CD8-positive, alpha-beta memory T cell (primary cell): Measurements from ENCODE around the gene SNRPB. TPM values are rescaled to one million over a fixed set of nuclear protein-coding genes. Genes with fewer than 3 reads are reported as not detected.

Experiments used
- CTCF ChIA-PET: fragments of 350-600 bp; sonication (Branson Sonifier 250); formaldehyde crosslinking; loops from one replicate; lab custom pipeline; 2021; ENCODE audit warnings: antibody characterized with exemption; lab: Charles Lee
- POLR2A ChIA-PET: fragments of 350-600 bp; sonication (Branson Sonifier 250); formaldehyde crosslinking; loops from one replicate; lab custom pipeline; 2021; ENCODE audit warnings: antibody characterized with exemption; lab: Charles Lee
- DNase-seq, 5 donors: peaks; one replicate each; pipeline versions ENCODE4 v3.0.0 to v3.0.0-alpha.2; 2020 to 2022; ENCODE audit warnings: mixed read lengths in 1 of 5
- H3K27ac ChIP-seq: one replicate; pipeline ENCODE4 v1.7.0; 2013; ENCODE audit warnings: low read depth, mild to moderate bottlenecking, low read length, moderate library complexity
- H3K27me3 ChIP-seq: 2 replicates; pipeline ENCODE4 v1.7.0; 2013; ENCODE audit warnings: low read length, mild to moderate bottlenecking; ENCODE audit not compliant: insufficient read depth, poor library complexity, severe bottlenecking
- H3K36me3 ChIP-seq: 2 replicates; pipeline ENCODE4 v1.7.0; 2013; ENCODE audit warnings: mild to moderate bottlenecking, low read length, moderate library complexity; ENCODE audit not compliant: insufficient read depth
- H3K4me1 ChIP-seq: 2 replicates; pipeline ENCODE4 v1.7.0; 2013; ENCODE audit warnings: mild to moderate bottlenecking, low read length, moderate library complexity; ENCODE audit not compliant: insufficient read depth
- H3K4me3 ChIP-seq: 2 replicates; pipeline ENCODE4 v1.7.0; 2013; ENCODE audit warnings: mild to moderate bottlenecking, low read length
- H3K9me3 ChIP-seq: 2 replicates; pipeline ENCODE4 v1.7.0; 2013; ENCODE audit warnings: mild to moderate bottlenecking, low read length
- H3K27ac Mint-ChIP-seq, 8 donors: one replicate each; pipeline ENCODE4 v1.8.0; 2020 to 2021; ENCODE audit warnings: mixed read lengths in 8 of 8, mild to moderate bottlenecking in 6 of 8, inconsistent platforms in 3 of 8, moderate library complexity in 3 of 8
- H3K27me3 Mint-ChIP-seq, 2 donors: one replicate each; pipeline ENCODE4 v1.8.0; 2020 to 2021; ENCODE audit warnings: mixed read lengths in 2 of 2, mild to moderate bottlenecking in 1 of 2, moderate library complexity in 1 of 2
- H3K36me3 Mint-ChIP-seq, 3 donors: one replicate each; pipeline ENCODE4 v1.8.0; 2020 to 2021; ENCODE audit warnings: mixed read lengths in 3 of 3, inconsistent platforms in 1 of 3, mild to moderate bottlenecking in 1 of 3
- H3K4me1 Mint-ChIP-seq, 3 donors: one replicate each; pipeline ENCODE4 v1.8.0; 2020 to 2021; ENCODE audit warnings: mixed read lengths in 3 of 3, inconsistent platforms in 1 of 3, mild to moderate bottlenecking in 1 of 3
- H3K4me3 Mint-ChIP-seq, 7 donors: one replicate each; pipeline ENCODE4 v1.8.0; 2020 to 2021; ENCODE audit warnings: mixed read lengths in 7 of 7, mild to moderate bottlenecking in 6 of 7, moderate library complexity in 4 of 7, inconsistent platforms in 2 of 7
- H3K9me3 Mint-ChIP-seq, 5 donors: one replicate each; pipeline ENCODE4 v1.8.0; 2020 to 2022; ENCODE audit warnings: mixed read lengths in 5 of 5, mild to moderate bottlenecking in 3 of 5, moderate library complexity in 2 of 5, inconsistent platforms in 1 of 5
- polyA plus RNA-seq: library from polyadenylated mRNA; unstranded; fragments of 300-500 nt; fragmentation: Illumina TruSeq; gene quantifications from one replicate; pipeline ENCODE4 v1.2.3, GENCODE V29; 2021
- total RNA-seq, 2 experiments: library from RNA; stranded (reverse); gene quantifications; one replicate each; pipeline ENCODE4 v1.2.3, GENCODE V29; 2021

The SNRPB gene
- total and polyA plus RNA-seq, 3 experiments from 2014 or later: 291 to 432 (median 423) TPM

GRCh38 chr20:2446845-2447244, 23.7 kb downstream of the SNRPB start:
- ChIA-PET POLR2A (no interaction called here), CTCF (no interaction called here)
- H3K27me3 ChIP-seq: no peaks in the 10 kb centered on the region
- no peak overlapping the region for H3K27ac ChIP-seq
- no peaks in the 10 kb centered on the region for H3K4me1 ChIP-seq
- no peak overlapping the region for H3K27ac Mint-ChIP-seq
- peaks cover 0 to 5% (median 0%) of the 10 kb centered on the region in 3 donors for H3K36me3 Mint-ChIP-seq
- H3K9me3 ChIP-seq: no peaks in the 10 kb centered on the region
- peaks cover 13 to 29% (median 19%) of the 10 kb centered on the region in 3 donors for H3K4me1 Mint-ChIP-seq
- H3K36me3 ChIP-seq: no peaks in the 10 kb centered on the region
- no peak overlapping the region for H3K4me3 ChIP-seq
- peaks cover 0 to 7% (median 2%) of the 10 kb centered on the region in 5 donors for H3K9me3 Mint-ChIP-seq
- no peak overlapping the region for H3K4me3 Mint-ChIP-seq
- no peak for DNase-seq
- peaks cover 0 to 3% of the 10 kb centered on the region in 2 donors for H3K27me3 Mint-ChIP-seq

DNA sequence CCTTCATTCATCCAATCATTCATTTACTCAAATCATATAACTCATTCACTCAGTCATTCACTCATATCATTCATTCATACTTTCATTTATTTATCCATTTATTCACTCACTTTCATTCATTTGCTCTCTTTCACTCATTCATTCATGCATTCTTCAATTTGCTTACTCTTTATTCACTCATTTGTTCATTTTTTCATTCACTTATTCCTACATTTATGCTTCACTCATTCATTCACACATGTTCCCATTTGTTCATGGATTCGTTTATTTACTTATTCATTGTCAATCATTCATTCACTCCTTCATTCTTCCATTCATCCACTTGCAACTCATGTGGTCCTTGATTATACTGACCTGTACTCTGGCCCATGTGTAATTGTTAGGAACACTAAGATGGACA, 39.4 kb downstream of the SNRPB start:
- no peak for DNase-seq
- Histone ChIP-seq H3K36me3 (no peaks in the 10 kb centered on the region), H3K4me3 (no peak overlapping the region), H3K4me1 (no peaks in the 10 kb centered on the region), H3K27me3 (no peaks in the 10 kb centered on the region), H3K27ac (no peak overlapping the region), H3K9me3 (no peaks in the 10 kb centered on the region)
- ChIA-PET POLR2A (no interaction called here), CTCF (no interaction called here)
- peaks cover 8 to 28% of the 10 kb centered on the region in 2 donors for H3K27me3 Mint-ChIP-seq
- H3K27ac Mint-ChIP-seq: no peak overlapping the region
- H3K4me1 Mint-ChIP-seq: peaks cover 0 to 4% (median 0%) of the 10 kb centered on the region in 3 donors
- H3K36me3 Mint-ChIP-seq: peaks cover 0 to 3% (median 0%) of the 10 kb centered on the region in 3 donors
- H3K9me3 Mint-ChIP-seq: no peaks in the 10 kb centered on the region
- no peak overlapping the region for H3K4me3 Mint-ChIP-seq

- POLR2A ChIA-PET: no interaction called here
- no peaks in the 10 kb centered on the region for H3K9me3 ChIP-seq
- H3K9me3 Mint-ChIP-seq: no peaks in the 10 kb centered on the region
- no peak overlapping the region for H3K27ac Mint-ChIP-seq
- no peak overlapping the region for H3K27ac ChIP-seq
- CTCF ChIA-PET: no interaction called here
- peaks cover 0 to 3% (median 0%) of the 10 kb centered on the region in 3 donors for H3K36me3 Mint-ChIP-seq
- H3K36me3 ChIP-seq: no peaks in the 10 kb centered on the region
- no peak for DNase-seq
- H3K4me1 Mint-ChIP-seq: peaks cover 0 to 4% (median 0%) of the 10 kb centered on the region in 3 donors
- no peaks in the 10 kb centered on the region for H3K27me3 ChIP-seq
- peaks cover 10 to 32% of the 10 kb centered on the region in 2 donors for H3K27me3 Mint-ChIP-seq
- no peaks in the 10 kb centered on the region for H3K4me1 ChIP-seq
- H3K4me3 Mint-ChIP-seq: no peak overlapping the region
- H3K4me3 ChIP-seq: no peak overlapping the region
Measured at GRCh38 chr20:2430538-2430937, 40.1 kb downstream of the SNRPB start.

GRCh38 chr20:2429051-2429450, 41.5 kb downstream of the SNRPB start:
- Histone ChIP-seq H3K4me1 (no peaks in the 10 kb centered on the region), H3K9me3 (no peaks in the 10 kb centered on the region), H3K36me3 (no peaks in the 10 kb centered on the region), H3K4me3 (no peak overlapping the region), H3K27me3 (no peaks in the 10 kb centered on the region), H3K27ac (no peak overlapping the region)
- POLR2A ChIA-PET: no interaction called here
- CTCF ChIA-PET: no interaction called here
- no peak overlapping the region for H3K4me3 Mint-ChIP-seq
- peaks cover 0 to 4% (median 0%) of the 10 kb centered on the region in 3 donors for H3K4me1 Mint-ChIP-seq
- H3K27ac Mint-ChIP-seq: no peak overlapping the region
- H3K27me3 Mint-ChIP-seq: peaks cover 12 to 30% of the 10 kb centered on the region in 2 donors
- H3K36me3 Mint-ChIP-seq: peaks cover 0 to 3% (median 0%) of the 10 kb centered on the region in 3 donors
- DNase-seq: no peak
- no peaks in the 10 kb centered on the region for H3K9me3 Mint-ChIP-seq

- POLR2A ChIA-PET: no interaction called here
- H3K4me1 ChIP-seq: no peaks in the 10 kb centered on the region
- Mint-ChIP-seq H3K4me3 (no peak overlapping the region), H3K9me3 (no peaks in the 10 kb centered on the region), H3K4me1 (no peaks in the 10 kb centered on the region), H3K27me3 (peaks cover 7 to 30% of the 10 kb centered on the region in 2 donors), H3K27ac (no peak overlapping the region), H3K36me3 (no peaks in the 10 kb centered on the region)
- DNase-seq: no peak
- CTCF ChIA-PET: no interaction called here
- no peaks in the 10 kb centered on the region for H3K9me3 ChIP-seq
- no peak overlapping the region for H3K27ac ChIP-seq
- H3K4me3 ChIP-seq: no peak overlapping the region
- H3K36me3 ChIP-seq: no peaks in the 10 kb centered on the region
- H3K27me3 ChIP-seq: no peaks in the 10 kb centered on the region
Measured at GRCh38 chr20:2421247-2421646, 49.3 kb downstream of the SNRPB start.

DNA sequence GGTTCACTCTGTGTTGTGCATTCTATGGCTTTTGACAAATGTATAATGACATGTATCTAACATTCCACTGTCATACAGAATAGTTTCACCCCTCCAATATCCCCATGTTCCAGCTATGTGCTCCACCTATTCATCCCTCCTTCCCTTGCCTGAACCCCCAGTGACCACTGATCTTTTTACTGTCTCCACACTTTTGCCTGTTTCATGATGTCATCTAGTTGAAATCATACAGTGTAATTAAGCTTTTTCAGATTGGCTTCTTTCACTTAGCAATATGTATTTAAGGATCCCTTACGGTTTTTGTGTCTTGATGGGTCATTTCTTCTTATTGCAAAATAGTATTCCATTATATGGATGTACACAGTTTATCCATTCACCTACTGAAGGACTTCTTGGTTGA, 50.1 kb downstream of the SNRPB start:
- no peak for DNase-seq
- Histone ChIP-seq H3K27me3 (no peaks in the 10 kb centered on the region), H3K4me3 (no peak overlapping the region), H3K27ac (no peak overlapping the region), H3K9me3 (no peaks in the 10 kb centered on the region), H3K4me1 (no peaks in the 10 kb centered on the region), H3K36me3 (no peaks in the 10 kb centered on the region)
- Mint-ChIP-seq H3K27me3 (peaks cover 5 to 27% of the 10 kb centered on the region in 2 donors), H3K4me1 (no peaks in the 10 kb centered on the region), H3K36me3 (no peaks in the 10 kb centered on the region), H3K9me3 (no peaks in the 10 kb centered on the region), H3K4me3 (no peak overlapping the region), H3K27ac (no peak overlapping the region)
- ChIA-PET CTCF (no interaction called here), POLR2A (no interaction called here)

DNA sequence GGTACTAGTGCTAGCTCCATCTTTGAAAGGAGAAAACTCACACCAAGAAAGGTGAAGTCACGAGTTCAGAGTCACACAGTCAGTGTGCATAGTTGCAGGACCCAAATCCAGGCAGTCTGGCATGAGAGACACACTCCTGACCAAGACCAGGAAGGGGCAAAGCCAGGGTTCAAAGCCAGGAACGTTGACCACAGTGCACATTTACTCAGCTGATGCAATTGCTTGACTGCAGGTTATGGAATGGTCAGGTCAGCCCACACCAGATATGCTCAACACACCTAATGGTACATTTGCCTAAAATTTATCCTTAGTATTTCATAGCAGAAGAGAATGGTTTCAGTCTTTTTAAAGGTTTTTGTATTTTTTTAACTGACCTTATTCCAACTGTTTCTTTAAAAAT, 52.2 kb downstream of the SNRPB start:
- no peak for DNase-seq
- Histone ChIP-seq H3K27ac (no peak overlapping the region), H3K9me3 (no peaks in the 10 kb centered on the region), H3K27me3 (no peaks in the 10 kb centered on the region), H3K4me3 (no peak overlapping the region), H3K4me1 (no peaks in the 10 kb centered on the region), H3K36me3 (no peaks in the 10 kb centered on the region)
- Mint-ChIP-seq H3K9me3 (no peaks in the 10 kb centered on the region), H3K27me3 (peaks cover 3 to 34% of the 10 kb centered on the region in 2 donors), H3K4me1 (no peaks in the 10 kb centered on the region), H3K27ac (no peak overlapping the region), H3K4me3 (no peak overlapping the region), H3K36me3 (no peaks in the 10 kb centered on the region)
- ChIA-PET POLR2A (no interaction called here), CTCF (no interaction called here)

DNA sequence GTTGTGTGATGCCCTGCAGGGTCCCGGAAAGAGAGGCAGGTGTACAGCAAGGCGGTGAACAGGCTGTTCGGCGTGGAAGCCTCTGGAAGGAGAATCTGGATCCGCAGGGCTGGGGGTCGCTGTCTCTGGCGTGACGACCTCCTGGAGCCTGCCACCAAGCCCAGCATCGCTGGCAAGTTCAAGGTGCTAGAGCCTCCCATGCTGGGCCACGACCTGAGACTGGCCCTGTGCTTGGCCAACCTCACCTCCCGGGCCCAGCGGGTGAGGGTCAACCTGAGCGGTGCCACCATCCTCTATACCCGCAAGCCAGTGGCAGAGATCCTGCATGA, 53.4 kb downstream of the SNRPB start:
- Histone ChIP-seq H3K4me1 (no peaks in the 10 kb centered on the region), H3K9me3 (no peaks in the 10 kb centered on the region), H3K27me3 (no peaks in the 10 kb centered on the region), H3K4me3 (no peak overlapping the region), H3K27ac (no peak overlapping the region), H3K36me3 (no peaks in the 10 kb centered on the region)
- no peaks in the 10 kb centered on the region for H3K9me3 Mint-ChIP-seq
- DNase-seq: no peak
- peaks cover 3 to 40% of the 10 kb centered on the region in 2 donors for H3K27me3 Mint-ChIP-seq
- H3K27ac Mint-ChIP-seq: no peak overlapping the region
- no peaks in the 10 kb centered on the region for H3K36me3 Mint-ChIP-seq
- H3K4me3 Mint-ChIP-seq: no peak overlapping the region
- ChIA-PET POLR2A (no interaction called here), CTCF (no interaction called here)
- no peaks in the 10 kb centered on the region for H3K4me1 Mint-ChIP-seq
